HCT116 (cell line): ENCODE data around the gene ACACA. TPM values are rescaled to one million over a fixed set of nuclear protein-coding genes. Genes with fewer than 3 reads are reported as not detected.

Experiments
- ATAC-seq: fragments of 200-7000 bp; cut with Tn5 transposase; 2 replicates; pipeline ENCODE4 v1.9.1; 2020; ENCODE audit warnings: mild to moderate bottlenecking, moderate library complexity
- BruUV-seq: library from RNA; stranded (reverse); fragments of 400-500 nt; replicated peaks from 2 replicates; lab custom pipeline; 2021; lab: Mats Ljungman, UMichigan
- CTCF ChIA-PET: fragments of 300-600 bp; sonication (Branson Sonifier 250); formaldehyde crosslinking; loops from one replicate; lab custom pipeline; 2021; ENCODE audit warnings: antibody characterized with exemption; lab: Charles Lee
- POLR2A ChIA-PET: fragments of 300-600, 350-600 bp; sonication (Branson Sonifier 250); formaldehyde crosslinking; loops from one replicate; lab custom pipeline; 2021; ENCODE audit warnings: antibody characterized with exemption; lab: Charles Lee
- RAD21 ChIA-PET, 2 experiments: fragments of 300-600 bp; sonication (Branson Sonifier 250); formaldehyde crosslinking; loops; one replicate each; lab custom pipeline; 2023; ENCODE audit warnings: low total read pairs in 2 of 2; ENCODE audit not compliant: uncharacterized antibody in 2 of 2, unreplicated experiment in 2 of 2, low non-redundant PET in 1 of 2; lab: Charles Lee
- DNase-seq: peaks from one replicate; pipeline ENCODE4 v3.0.0-alpha.2; 2010; ENCODE audit warnings: low read depth, low spot score
- H2AFZ ChIP-seq: fragments of 200-600 bp; shearing (Covaris generic), sonication (generic); 2 replicates; pipeline ENCODE4 v1.6.1; 2017; ENCODE audit warnings: low read depth, mixed run types, mixed read lengths, antibody characterized with exemption, low read length; ENCODE audit not compliant: poor library complexity, severe bottlenecking
- H3K27ac ChIP-seq: 2 replicates; pipeline ENCODE4 v1.5.1; 2012; ENCODE audit warnings: low read depth, low read length
- H3K27me3 ChIP-seq: fragments of 200-600 bp; sonication (generic); 2 replicates; pipeline ENCODE4 v1.6.1; 2016; ENCODE audit warnings: mixed run types, low read length, mixed read lengths; ENCODE audit not compliant: insufficient read depth
- H3K36me3 ChIP-seq, 2 experiments: fragments of 200-500 bp in 1 of 2; fragments of 200-600 bp in 1 of 2; sonication (Bioruptor generic) in 1 of 2; sonication (generic) in 1 of 2; 2 replicates each; pipeline versions ENCODE4 v1.5.1 to v1.6.1; 2014 to 2016; ENCODE audit warnings: low read length in 2 of 2, inconsistent platforms in 1 of 2, mixed read lengths in 1 of 2, mixed run types in 1 of 2; ENCODE audit not compliant: insufficient read depth in 2 of 2, control insufficient read depth in 1 of 2
- H3K4me1 ChIP-seq, 2 experiments: fragments of 200-600 bp in 1 of 2; sonication (generic) in 1 of 2; 2 replicates each; pipeline versions ENCODE4 v1.5.1 to v1.6.1; 2012 to 2017; ENCODE audit warnings: low read length in 2 of 2, inconsistent platforms in 1 of 2, mild to moderate bottlenecking in 1 of 2, mixed read lengths in 1 of 2, mixed run types in 1 of 2, moderate library complexity in 1 of 2; ENCODE audit not compliant: insufficient read depth in 2 of 2, control insufficient read depth in 1 of 2
- H3K4me2 ChIP-seq: fragments of 200-600 bp; sonication (generic); 2 replicates; pipeline ENCODE4 v1.6.1; 2017; ENCODE audit warnings: mixed run types, low read length, mixed read lengths
- H3K4me3 ChIP-seq, 2 experiments: fragments of 200-600 bp in 1 of 2; sonication (generic) in 1 of 2; replicated peaks in 1 of 2; 2 replicates each; pipeline ENCODE4 v1.5.1; 2011 to 2016; ENCODE audit warnings: low read length in 2 of 2, control low read depth in 1 of 2, low read depth in 1 of 2, mild to moderate bottlenecking in 1 of 2, mixed read lengths in 1 of 2, mixed run types in 1 of 2
- H3K79me2 ChIP-seq: fragments of 200-600 bp; sonication (generic); 2 replicates; pipeline ENCODE4 v1.6.1; 2017; ENCODE audit warnings: mild to moderate bottlenecking, mixed run types, low read length, moderate library complexity, mixed read lengths; ENCODE audit not compliant: insufficient read depth
- H3K9ac ChIP-seq: fragments of 200-600 bp; sonication (generic); 2 replicates; pipeline ENCODE4 v1.6.1; 2016; ENCODE audit warnings: low read length, mixed read lengths
- H3K9me2 ChIP-seq: fragments of 200-600 bp; sonication (generic), shearing (Covaris generic); 2 replicates; pipeline ENCODE4 v1.6.1; 2017; ENCODE audit warnings: mixed run types, mild to moderate bottlenecking, moderate library complexity; ENCODE audit not compliant: insufficient read depth
- H3K9me3 ChIP-seq, 2 experiments: fragments of 200-500 bp in 1 of 2; fragments of 200-600 bp in 1 of 2; sonication (Bioruptor generic) in 1 of 2; sonication (generic) in 1 of 2; 2 replicates each; pipeline ENCODE4 v1.6.1; 2014 to 2017; ENCODE audit warnings: low read length in 2 of 2, mixed read lengths in 2 of 2, inconsistent platforms in 1 of 2, low read depth in 1 of 2, mild to moderate bottlenecking in 1 of 2, mixed run types in 1 of 2, moderate library complexity in 1 of 2; ENCODE audit not compliant: control insufficient read depth in 1 of 2, insufficient read depth in 1 of 2
- H4K20me1 ChIP-seq: fragments of 200-600 bp; sonication (generic), shearing (Covaris generic); 2 replicates; pipeline ENCODE4 v1.6.1; 2017; ENCODE audit warnings: mixed run types, mild to moderate bottlenecking, moderate library complexity; ENCODE audit not compliant: insufficient read depth
- ELF1 ChIP-seq: IDR thresholded peaks from 2 replicates; pipeline ENCODE4 v1.6.1; 2012; ENCODE audit warnings: low read depth, borderline replicate concordance
- EZH2 ChIP-seq: fragments of 200-600 bp; sonication (generic); IDR thresholded peaks from 2 replicates; pipeline ENCODE4 v1.6.1; 2017; ENCODE audit warnings: antibody characterized with exemption, mixed run types
- EZH2phosphoT487 ChIP-seq: fragments of 200-600 bp; IDR thresholded peaks from 2 replicates; pipeline ENCODE4 v1.6.1; 2018; ENCODE audit warnings: antibody characterized with exemption, borderline replicate concordance
- FOSL1 ChIP-seq: IDR thresholded peaks from 2 replicates; pipeline ENCODE4 v1.6.1; 2012; ENCODE audit warnings: low read depth
- POLR2A ChIP-seq: IDR thresholded peaks from 2 replicates; pipeline ENCODE4 v1.7.0; 2011; ENCODE audit warnings: borderline replicate concordance; ENCODE audit not compliant: insufficient read depth, insufficient read length; ENCODE audit errors: extremely low read depth
- POLR2AphosphoS5 ChIP-seq: IDR thresholded peaks from 2 replicates; pipeline ENCODE4 v1.6.1; 2011; ENCODE audit warnings: mild to moderate bottlenecking, low read depth, low read length, moderate library complexity
- RAD21 ChIP-seq: IDR thresholded peaks from 2 replicates; pipeline ENCODE4 v1.6.1; 2012; ENCODE audit warnings: low read depth, mild to moderate bottlenecking
- SIN3A ChIP-seq: IDR thresholded peaks from 2 replicates; pipeline ENCODE4 v1.6.1; 2012; ENCODE audit warnings: low read depth
- SP1 ChIP-seq: IDR thresholded peaks from 2 replicates; pipeline ENCODE4 v1.6.1; 2012; ENCODE audit warnings: low read depth
- SRF ChIP-seq: IDR thresholded peaks from 2 replicates; pipeline ENCODE4 v1.6.1; 2012; ENCODE audit warnings: low read depth
- TCF7L2 ChIP-seq: IDR thresholded peaks from 2 replicates; pipeline ENCODE4 v1.7.0; 2011; ENCODE audit warnings: borderline replicate concordance, inconsistent platforms; ENCODE audit not compliant: insufficient read depth, insufficient read length; ENCODE audit errors: extremely low read depth
- YY1 ChIP-seq: IDR thresholded peaks from 2 replicates; pipeline ENCODE4 v1.6.1; 2011; ENCODE audit warnings: low read length, low read depth, moderate library complexity, mild to moderate bottlenecking; ENCODE audit not compliant: insufficient replicate concordance; ENCODE audit errors: extremely low read depth
- ZBTB33 ChIP-seq: IDR thresholded peaks from 2 replicates; pipeline ENCODE4 v1.6.1; 2011; ENCODE audit warnings: mild to moderate bottlenecking, low read length, moderate library complexity; ENCODE audit not compliant: insufficient replicate concordance; ENCODE audit errors: extremely low read depth
- intact Hi-C: fragments of 100-400 bp; cut with micrococcal nuclease; formaldehyde crosslinking; loops from 2 replicates; pipeline ENCODE4 v1.10.0; 2022
- total RNA-seq: library from RNA; stranded (reverse); gene quantifications from one replicate; pipeline ENCODE4 v1.2.1, GENCODE V29; 2021; ENCODE audit not compliant: unreplicated experiment
- TF ChIP-seq, protein P1 (sequence below): IDR thresholded peaks from 2 replicates; pipeline ENCODE4 v1.6.1; 2012; ENCODE audit warnings: low read depth

The ACACA gene
- total RNA-seq, 1 experiment from 2014 or later = 161 TPM

DNA sequence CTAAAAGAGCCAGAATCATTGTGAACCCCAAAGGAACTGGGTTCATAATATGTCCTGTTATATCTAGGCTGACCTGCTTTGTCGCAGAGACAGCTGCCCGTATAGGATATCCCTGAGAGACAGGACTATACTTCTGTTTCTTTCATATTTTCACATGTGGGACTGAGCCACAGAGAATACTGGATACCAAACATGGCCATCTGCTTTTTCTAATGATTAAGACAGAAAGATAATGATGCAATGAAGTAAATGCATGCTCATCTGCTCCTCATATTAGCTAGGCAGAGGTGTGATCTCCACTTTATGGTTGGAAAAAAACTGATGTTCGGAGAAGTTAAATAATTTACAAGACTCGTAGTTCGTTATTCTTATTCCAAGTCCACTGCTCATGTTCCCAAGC is 297.5 kb downstream of the ACACA start:
- no peaks in the 10 kb centered on the region for H3K9me3 ChIP-seq
- RAD21 ChIA-PET = no interaction called here
- no peaks in the 10 kb centered on the region for H3K4me1 ChIP-seq
- no peak for TF ChIP-seq SRF
- TF ChIP-seq, protein P1, sequence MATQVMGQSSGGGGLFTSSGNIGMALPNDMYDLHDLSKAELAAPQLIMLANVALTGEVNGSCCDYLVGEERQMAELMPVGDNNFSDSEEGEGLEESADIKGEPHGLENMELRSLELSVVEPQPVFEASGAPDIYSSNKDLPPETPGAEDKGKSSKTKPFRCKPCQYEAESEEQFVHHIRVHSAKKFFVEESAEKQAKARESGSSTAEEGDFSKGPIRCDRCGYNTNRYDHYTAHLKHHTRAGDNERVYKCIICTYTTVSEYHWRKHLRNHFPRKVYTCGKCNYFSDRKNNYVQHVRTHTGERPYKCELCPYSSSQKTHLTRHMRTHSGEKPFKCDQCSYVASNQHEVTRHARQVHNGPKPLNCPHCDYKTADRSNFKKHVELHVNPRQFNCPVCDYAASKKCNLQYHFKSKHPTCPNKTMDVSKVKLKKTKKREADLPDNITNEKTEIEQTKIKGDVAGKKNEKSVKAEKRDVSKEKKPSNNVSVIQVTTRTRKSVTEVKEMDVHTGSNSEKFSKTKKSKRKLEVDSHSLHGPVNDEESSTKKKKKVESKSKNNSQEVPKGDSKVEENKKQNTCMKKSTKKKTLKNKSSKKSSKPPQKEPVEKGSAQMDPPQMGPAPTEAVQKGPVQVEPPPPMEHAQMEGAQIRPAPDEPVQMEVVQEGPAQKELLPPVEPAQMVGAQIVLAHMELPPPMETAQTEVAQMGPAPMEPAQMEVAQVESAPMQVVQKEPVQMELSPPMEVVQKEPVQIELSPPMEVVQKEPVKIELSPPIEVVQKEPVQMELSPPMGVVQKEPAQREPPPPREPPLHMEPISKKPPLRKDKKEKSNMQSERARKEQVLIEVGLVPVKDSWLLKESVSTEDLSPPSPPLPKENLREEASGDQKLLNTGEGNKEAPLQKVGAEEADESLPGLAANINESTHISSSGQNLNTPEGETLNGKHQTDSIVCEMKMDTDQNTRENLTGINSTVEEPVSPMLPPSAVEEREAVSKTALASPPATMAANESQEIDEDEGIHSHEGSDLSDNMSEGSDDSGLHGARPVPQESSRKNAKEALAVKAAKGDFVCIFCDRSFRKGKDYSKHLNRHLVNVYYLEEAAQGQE = no peak
- TF ChIP-seq ZBTB33 = no peak
- no peak for TF ChIP-seq YY1
- TF ChIP-seq POLR2A = no peak
- no peak for TF ChIP-seq POLR2AphosphoS5
- TF ChIP-seq EZH2phosphoT487 = no peak
- TF ChIP-seq ELF1 = no peak
- TF ChIP-seq EZH2 = no peak
- no peak for TF ChIP-seq SIN3A
- no peak for TF ChIP-seq FOSL1
- TF ChIP-seq SP1 = no peak
- no peak for TF ChIP-seq TCF7L2
- no peak for TF ChIP-seq RAD21
- H3K36me3 ChIP-seq = peaks cover 20 to 35% of the 10 kb centered on the region in 2 experiments; a peak in 3 of 4 replicates
- no TSS peak for BruUV-seq
- CTCF ChIA-PET = no interaction called here
- H3K9ac ChIP-seq = no peak overlapping the region
- H3K4me2 ChIP-seq = no peak overlapping the region
- POLR2A ChIA-PET = no interaction called here
- no peaks in the 10 kb centered on the region for H3K79me2 ChIP-seq
- no peak for DNase-seq
- H3K4me3 ChIP-seq = no peak overlapping the region
- H3K27ac ChIP-seq = no peak overlapping the region
- H3K27me3 ChIP-seq = no peaks in the 10 kb centered on the region
- H3K9me2 ChIP-seq = no peaks in the 10 kb centered on the region
- ATAC-seq = no peak
- intact Hi-C loops = no loop called here
- H2AFZ ChIP-seq = no peak overlapping the region
- no peaks in the 10 kb centered on the region for H4K20me1 ChIP-seq
